RPMI7951 (cell line): ENCODE results near the gene SPRR4. TPM values are rescaled to one million over a fixed set of nuclear protein-coding genes. Genes with fewer than 3 reads are reported as not detected.

Experiments used
- DNase-seq: peaks from one replicate; pipeline ENCODE4 v3.0.0-alpha.2; 2012; ENCODE audit warnings: low read depth
- total RNA-seq: library from RNA; depleted of rRNA; stranded (reverse); fragments of >200 nt; shearing (Covaris generic); gene quantifications from 2 replicates; pipeline ENCODE4 v1.2.3, GENCODE V29; 2014; rRNA removed

The SPRR4 gene
- total RNA-seq = not detected in 2 replicates

DNA sequence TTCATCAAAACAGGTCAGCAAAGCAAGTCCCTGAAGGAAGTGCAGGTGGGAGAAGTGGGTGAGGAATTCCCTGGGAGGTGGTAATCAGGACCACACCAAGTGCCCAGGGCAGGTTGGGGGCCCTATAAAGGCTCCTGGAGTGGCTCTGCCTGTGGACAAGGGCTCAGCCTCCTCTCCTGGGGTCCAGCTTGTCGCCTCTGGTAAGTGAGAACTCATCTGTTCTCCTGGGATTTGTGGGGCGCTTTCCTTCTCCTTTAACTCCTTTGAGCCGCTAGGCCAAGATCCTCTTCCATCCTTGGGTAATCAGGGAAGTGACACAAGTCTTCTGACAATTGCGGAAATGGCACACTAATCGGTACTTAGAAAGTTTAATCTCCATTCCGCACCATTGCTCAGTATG is at the start of gene SPRR4:
Gene SPRR4 (plus strand): TSS at position 154 of the 400 bp plus-strand sequence. CDS start 1,243 bp downstream, outside the sequence.
- DNase-seq = no peak

DNA sequence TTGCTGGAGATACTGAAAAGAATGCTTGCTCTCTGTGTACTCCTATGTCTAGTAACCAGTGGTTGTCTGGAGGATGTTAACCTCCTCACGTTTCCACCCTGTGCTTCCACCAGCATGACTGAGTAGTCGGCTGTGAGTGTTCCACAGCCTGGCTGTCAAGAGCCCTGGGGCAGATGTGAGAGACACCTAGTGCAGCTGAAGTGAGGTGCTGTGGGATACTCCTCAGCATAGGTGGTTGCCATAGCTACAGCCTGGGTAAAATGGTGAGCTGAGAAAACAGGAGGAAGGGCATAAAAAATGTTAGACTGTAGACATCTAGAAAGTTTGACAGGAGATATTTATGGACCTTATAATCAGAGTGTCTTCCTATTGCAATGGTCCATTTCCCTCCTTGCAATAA is 46.3 kb upstream of the SPRR4 start:
- no peak for DNase-seq

GRCh38 chr1:152926091-152926490 is 44.4 kb upstream of the SPRR4 start:
- DNase-seq = peak; percentile 19

- DNase-seq = no peak
These were observed 41.8 kb upstream of the SPRR4 start for GRCh38 chr1:152928671-152929070.

- no peak for DNase-seq
These were observed 38.2 kb upstream of the SPRR4 start for GRCh38 chr1:152932170-152932811.

GRCh38 chr1:152933196-152933595 is 37.3 kb upstream of the SPRR4 start:
- no peak for DNase-seq

DNA sequence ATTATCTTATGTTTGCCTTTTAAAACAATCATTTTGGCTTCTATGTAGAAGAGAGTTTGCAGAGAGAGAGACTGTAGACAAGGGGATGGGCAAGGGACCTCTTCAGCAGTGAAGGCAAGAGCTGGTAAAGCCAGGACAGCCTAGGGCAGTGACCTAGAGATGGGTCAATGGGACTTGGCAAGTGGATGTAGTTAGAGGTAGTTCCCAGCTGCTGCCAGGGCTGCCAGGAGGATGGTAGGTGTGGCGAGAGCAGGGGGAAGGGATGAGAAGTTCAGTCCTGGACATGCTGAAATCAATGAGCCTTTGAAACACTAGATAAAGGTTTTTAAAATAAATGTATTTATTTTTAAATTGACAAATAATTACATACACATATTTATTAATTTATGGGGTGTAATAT is 29.8 kb upstream of the SPRR4 start:
- no peak for DNase-seq

- no peak for DNase-seq
These were observed 29.3 kb upstream of the SPRR4 start for GRCh38 chr1:152941037-152941711.

DNA sequence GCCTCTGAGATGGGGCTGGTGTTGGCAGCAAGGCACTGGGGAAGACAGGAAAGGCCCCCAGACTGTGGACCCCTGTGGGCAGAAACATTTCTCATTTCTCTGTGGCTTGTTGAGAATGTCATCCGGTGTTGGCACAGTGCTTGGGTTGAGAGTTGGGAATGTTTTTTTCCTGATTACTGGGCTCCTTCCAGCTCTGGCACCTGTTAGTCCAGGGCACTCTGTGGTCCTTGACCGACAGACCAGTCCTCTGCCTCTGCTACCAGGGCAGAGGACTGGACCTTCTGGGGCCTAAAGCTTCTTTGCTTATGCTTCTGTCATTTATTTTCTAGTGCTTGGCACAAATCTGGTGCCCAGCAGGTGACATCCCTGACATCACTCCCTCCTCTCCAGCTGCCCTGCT is 28.3 kb upstream of the SPRR4 start:
- DNase-seq = no peak

- DNase-seq = no peak
These were observed 24.2 kb upstream of the SPRR4 start for GRCh38 chr1:152946248-152946647.

DNA sequence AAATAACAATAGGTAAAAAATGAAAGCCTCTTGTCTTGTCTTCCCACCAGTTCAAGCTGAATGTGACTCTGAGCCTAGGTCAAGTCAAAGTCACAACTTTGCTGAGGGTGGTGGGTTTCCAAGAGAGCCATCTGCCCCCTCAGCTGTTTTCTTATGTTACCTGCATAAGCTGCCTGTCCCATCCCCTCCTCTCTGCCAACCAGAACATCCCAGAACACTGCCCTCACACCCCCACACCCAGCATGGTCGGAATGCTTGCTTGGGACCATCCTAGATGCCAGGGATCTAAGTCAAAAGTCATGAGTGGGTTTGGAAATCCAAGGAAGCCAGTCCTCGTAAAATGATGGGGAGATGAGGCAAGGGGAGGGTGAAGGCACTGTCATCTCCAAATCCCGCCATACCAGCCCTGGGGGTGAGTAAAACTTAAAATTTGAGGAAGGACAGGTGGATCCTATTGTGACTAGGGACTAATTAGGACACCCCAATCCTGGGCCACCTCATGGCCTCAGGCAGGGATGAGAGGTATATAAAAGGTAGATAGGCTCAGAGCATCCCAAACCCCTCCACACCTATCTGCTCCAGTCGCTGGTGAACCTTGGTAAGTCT is 23.7 kb upstream of the SPRR4 start, which contains the start of gene SPRR5:
Gene SPRR5 (plus strand): TSS at position 556 of the 606 bp plus-strand sequence. CDS start 1,349 bp downstream, outside the sequence.
- no peak for DNase-seq

GRCh38 chr1:152951711-152952110 is 18.7 kb upstream of the SPRR4 start:
- DNase-seq = no peak

DNA sequence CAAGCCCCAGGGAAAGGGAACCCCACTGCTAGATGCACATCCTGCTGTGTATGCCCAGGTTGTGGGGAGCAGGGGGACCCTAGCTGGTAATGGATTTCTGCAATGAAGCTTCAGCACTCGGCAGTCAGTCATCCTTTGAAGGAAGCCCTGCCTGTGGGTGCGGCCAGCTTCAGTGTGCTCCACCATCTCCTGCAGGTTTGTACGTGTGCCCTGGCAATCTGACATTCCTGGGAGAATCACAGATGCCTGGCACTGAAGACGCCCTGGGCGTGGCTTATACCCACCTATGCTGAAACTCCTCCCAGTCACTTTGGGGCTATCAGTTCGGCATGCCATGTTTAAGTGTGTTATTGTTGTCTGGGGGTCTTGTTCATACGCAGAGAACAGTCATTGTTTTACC is 16.7 kb upstream of the SPRR4 start:
- no peak for DNase-seq

GRCh38 chr1:152954436-152954835 is 16.0 kb upstream of the SPRR4 start:
- peak; percentile 48 for DNase-seq

DNA sequence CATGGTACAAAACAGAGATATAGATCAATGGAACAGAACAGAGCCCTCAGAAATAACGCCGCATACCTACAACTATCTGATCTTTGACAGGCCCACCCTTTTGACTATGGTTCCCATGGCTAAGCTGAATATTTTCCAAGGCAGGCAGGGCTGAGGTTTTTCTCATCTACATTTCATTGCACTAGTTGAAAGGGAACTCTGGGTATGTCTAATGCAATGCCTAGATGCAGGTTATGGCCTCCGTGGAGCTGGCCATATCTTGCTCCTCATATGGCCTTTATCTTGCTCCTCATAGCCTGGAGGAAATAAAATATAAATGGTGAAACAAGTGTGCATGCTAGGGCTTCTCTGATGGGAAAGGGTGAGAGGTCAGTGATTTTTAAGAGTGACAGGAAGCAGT is 12.9 kb upstream of the SPRR4 start:
- DNase-seq = no peak

- no peak for DNase-seq
These were observed 11.2 kb upstream of the SPRR4 start for GRCh38 chr1:152959273-152959672.

DNA sequence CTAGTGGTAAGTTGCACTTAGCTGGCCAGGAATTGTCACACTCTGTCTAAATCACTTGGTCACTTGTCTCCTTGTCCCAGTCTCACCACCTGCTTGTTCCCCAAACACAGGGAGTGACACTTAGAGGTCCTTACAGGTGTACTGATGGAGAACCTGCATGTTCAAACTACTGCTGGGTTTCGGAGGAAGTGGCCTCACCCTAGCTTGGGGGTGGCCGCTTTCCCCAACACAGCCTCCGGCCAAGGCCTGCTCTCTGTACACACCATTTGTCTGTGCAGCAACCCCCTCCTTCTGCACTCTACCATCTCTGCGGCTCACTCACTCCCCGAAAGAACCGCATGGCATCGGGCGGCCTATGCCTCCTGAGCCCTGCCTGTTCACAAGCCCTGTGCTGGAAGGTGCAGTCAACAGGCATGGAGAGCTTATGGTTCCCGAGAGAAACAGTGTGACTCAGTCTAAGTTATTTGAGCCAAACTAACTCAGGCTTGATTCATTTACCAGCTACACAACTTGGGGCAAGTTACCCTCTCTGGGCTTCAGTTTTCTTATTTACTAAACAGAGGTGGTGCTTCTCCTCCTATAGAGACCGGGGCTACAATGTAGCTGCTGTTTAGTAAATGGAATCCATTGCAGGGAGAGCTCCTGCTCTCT is 10.5 kb upstream of the SPRR4 start:
- DNase-seq = no peak

DNA sequence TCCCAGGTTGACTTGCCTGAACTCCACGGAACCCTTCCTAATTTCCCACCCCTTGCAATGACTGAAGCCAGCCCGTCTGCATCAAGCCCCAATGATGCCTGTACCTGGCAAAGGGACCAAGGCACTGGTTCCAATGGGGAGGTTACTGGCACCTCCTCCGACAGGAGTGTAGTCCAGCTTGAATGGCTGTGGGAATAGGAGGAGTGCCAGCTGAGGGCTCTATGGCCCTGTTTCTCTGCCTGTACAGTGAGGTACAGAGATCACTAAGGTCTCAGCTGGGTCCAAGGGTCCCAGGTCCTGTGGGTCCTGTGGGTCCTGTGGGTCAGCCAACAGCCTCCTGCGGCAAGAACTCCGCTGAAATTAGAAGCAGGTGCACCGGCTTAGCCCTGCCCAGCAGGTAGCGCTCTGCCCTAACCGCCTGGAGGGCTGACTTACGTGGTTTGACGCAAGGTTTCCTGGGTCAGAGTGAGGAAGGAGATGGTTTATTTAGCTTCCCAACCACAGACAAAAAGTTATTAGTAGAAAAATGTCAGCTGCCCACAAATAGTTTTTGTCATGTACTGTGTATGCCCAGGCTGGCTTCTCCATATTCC is 9.9 kb upstream of the SPRR4 start:
- no peak for DNase-seq

DNA sequence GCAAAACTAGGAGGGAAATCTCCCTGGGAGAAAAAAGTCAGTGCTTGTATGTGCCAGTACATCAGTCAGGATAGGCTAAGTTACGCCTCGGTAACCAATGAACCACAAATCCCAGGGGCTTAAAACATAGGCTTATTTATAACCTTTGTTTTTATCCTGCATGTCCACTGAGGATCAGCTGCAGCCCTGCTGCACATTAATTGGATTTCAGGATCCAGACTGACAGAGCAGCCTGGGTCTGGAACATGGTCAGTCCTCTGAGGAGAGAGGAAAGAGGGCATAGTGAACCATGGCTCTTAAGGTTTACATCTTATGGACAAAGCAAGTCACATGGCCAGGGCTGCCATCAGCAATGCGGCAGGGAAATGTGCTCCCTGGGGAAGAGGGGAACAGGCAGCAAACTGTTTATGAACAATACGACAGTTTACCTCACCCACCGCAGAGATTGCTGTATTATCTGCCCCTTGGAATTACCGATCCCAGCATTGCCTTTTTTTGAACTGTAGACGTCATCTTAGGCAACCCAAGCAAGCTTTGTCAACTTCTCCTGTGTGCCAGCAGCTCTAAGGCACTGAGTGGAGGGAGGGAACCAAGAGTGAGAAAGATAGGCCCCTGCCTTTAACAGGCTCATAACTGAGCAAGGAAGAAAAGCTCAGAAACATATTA is 9.1 kb upstream of the SPRR4 start:
- no peak for DNase-seq

GRCh38 chr1:152962876-152963415 is 7.5 kb upstream of the SPRR4 start:
- no peak for DNase-seq

- no peak for DNase-seq
These were observed 5.9 kb upstream of the SPRR4 start for GRCh38 chr1:152964536-152964935.
